HG02642 (cell line): ENCODE data around the gene COL19A1.
A peak's percentile ranks its signal among the peaks of the same experiment; 100 is the strongest.

Source experiments
- ATAC-seq: cut with Tn5 transposase; IDR thresholded peaks from one replicate; pipeline ENCODE4 v1.9.1; 2021; ENCODE audit warnings: mild to moderate bottlenecking; ENCODE audit not compliant: unreplicated experiment, poor library complexity

COL19A1 gene

GRCh38 chr6:70198785-70199184 is 332.4 kb downstream of the COL19A1 start:
- no peak for ATAC-seq

GRCh38 chr6:70208235-70208790 is 342.0 kb downstream of the COL19A1 start:
- no peak for ATAC-seq

GRCh38 chr6:70210462-70210861 is 344.1 kb downstream of the COL19A1 start:
- no peak for ATAC-seq

GRCh38 chr6:70215460-70216108 is 349.2 kb downstream of the COL19A1 start:
- no peak for ATAC-seq

- no peak for ATAC-seq
Observed at GRCh38 chr6:70216767-70217166, 350.4 kb downstream of the COL19A1 start.

GRCh38 chr6:70219943-70220613 is 353.7 kb downstream of the COL19A1 start:
- no peak for ATAC-seq

GRCh38 chr6:70221025-70221714 is 354.8 kb downstream of the COL19A1 start:
- ATAC-seq, result peak; percentile 50

- ATAC-seq, result no peak
Observed at GRCh38 chr6:70221715-70222438, 355.5 kb downstream of the COL19A1 start.

- no peak for ATAC-seq
Observed at GRCh38 chr6:70222439-70222749, 356.0 kb downstream of the COL19A1 start.

- ATAC-seq, result no peak
Observed at GRCh38 chr6:70225055-70225454, 358.7 kb downstream of the COL19A1 start.

GRCh38 chr6:70231311-70231710 is 365.0 kb downstream of the COL19A1 start:
- no peak for ATAC-seq

GRCh38 chr6:70234561-70235236 is 368.3 kb downstream of the COL19A1 start:
- no peak for ATAC-seq

GRCh38 chr6:70236343-70236742 is 370.0 kb downstream of the COL19A1 start:
- ATAC-seq, result no peak

GRCh38 chr6:70241031-70241430 is 374.7 kb downstream of the COL19A1 start:
- no peak for ATAC-seq

GRCh38 chr6:70241991-70242420 is 375.6 kb downstream of the COL19A1 start:
- no peak for ATAC-seq

GRCh38 chr6:70246118-70246517 is 379.8 kb downstream of the COL19A1 start:
- ATAC-seq, result no peak

GRCh38 chr6:70252604-70253003 is 386.2 kb downstream of the COL19A1 start:
- no peak for ATAC-seq

- no peak for ATAC-seq
Observed at GRCh38 chr6:70253923-70254322, 387.6 kb downstream of the COL19A1 start.

- ATAC-seq, result no peak
Observed at GRCh38 chr6:70254784-70255183, 388.4 kb downstream of the COL19A1 start.

GRCh38 chr6:70257768-70258273 is 391.5 kb downstream of the COL19A1 start:
- ATAC-seq, result no peak
